Gastroesophageal sphincter (tissue), 3 donors: ENCODE data around the gene ZBTB16.

Experiments used
- POLR2A ChIP-seq, 2 donors: fragments of 450-650 bp; IDR thresholded peaks; one replicate each; pipeline ENCODE4 v1.6.1; 2017; ENCODE audit warnings: antibody characterized with exemption in 2 of 2, mild to moderate bottlenecking in 2 of 2, moderate library complexity in 1 of 2
- POLR2AphosphoS5 ChIP-seq: sonication (generic); formaldehyde crosslinking; IDR thresholded peaks from one replicate; pipeline ENCODE4 v1.6.1; 2017; ENCODE audit warnings: antibody characterized with exemption
- TF ChIP-seq, protein P1 (sequence below), 4 experiments: fragments of 200-600 bp in 2 of 4; fragments of 450-650 bp in 2 of 4; sonication (generic) in 1 of 4; IDR thresholded peaks; one replicate each; pipeline ENCODE4 v1.5.1; 2017 to 2019; ENCODE audit warnings: antibody characterized with exemption in 4 of 4, mild to moderate bottlenecking in 2 of 4, moderate library complexity in 2 of 4

- TF ChIP-seq, protein P1, sequence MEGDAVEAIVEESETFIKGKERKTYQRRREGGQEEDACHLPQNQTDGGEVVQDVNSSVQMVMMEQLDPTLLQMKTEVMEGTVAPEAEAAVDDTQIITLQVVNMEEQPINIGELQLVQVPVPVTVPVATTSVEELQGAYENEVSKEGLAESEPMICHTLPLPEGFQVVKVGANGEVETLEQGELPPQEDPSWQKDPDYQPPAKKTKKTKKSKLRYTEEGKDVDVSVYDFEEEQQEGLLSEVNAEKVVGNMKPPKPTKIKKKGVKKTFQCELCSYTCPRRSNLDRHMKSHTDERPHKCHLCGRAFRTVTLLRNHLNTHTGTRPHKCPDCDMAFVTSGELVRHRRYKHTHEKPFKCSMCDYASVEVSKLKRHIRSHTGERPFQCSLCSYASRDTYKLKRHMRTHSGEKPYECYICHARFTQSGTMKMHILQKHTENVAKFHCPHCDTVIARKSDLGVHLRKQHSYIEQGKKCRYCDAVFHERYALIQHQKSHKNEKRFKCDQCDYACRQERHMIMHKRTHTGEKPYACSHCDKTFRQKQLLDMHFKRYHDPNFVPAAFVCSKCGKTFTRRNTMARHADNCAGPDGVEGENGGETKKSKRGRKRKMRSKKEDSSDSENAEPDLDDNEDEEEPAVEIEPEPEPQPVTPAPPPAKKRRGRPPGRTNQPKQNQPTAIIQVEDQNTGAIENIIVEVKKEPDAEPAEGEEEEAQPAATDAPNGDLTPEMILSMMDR (IDR thresholded peaks at IDR 0.05) = no peak
- no peak for TF ChIP-seq POLR2A (IDR thresholded peaks at IDR 0.05)
- no peak for TF ChIP-seq POLR2AphosphoS5
Observed at GRCh38 chr11:114191893-114192292, 132.4 kb downstream of the ZBTB16 start.
